IMR-90 (cell line): ENCODE results near the gene TAF4B. TPM values are rescaled to one million over a fixed set of nuclear protein-coding genes. Genes with fewer than 3 reads are reported as not detected.

Experiments
- ATAC-seq: fragments of 200-7000 bp; cut with Tn5 transposase; 2 replicates; pipeline ENCODE4 v1.9.1; 2020; ENCODE audit warnings: low read depth, mild to moderate bottlenecking, moderate library complexity
- BruUV-seq: library from RNA; stranded (reverse); fragments of 400-500 nt; replicated peaks from 2 replicates; lab custom pipeline; 2021; lab: Mats Ljungman, UMichigan
- CTCF ChIA-PET: fragments of 300-600 bp; formaldehyde crosslinking; extraction: SDS; loops from one replicate; lab custom pipeline; 2021; ENCODE audit warnings: antibody characterized with exemption; lab: Yijun Ruan, JAX
- POLR2A ChIA-PET: fragments of 300-600 bp; sonication (Branson Sonifier 250); formaldehyde crosslinking; loops from one replicate; lab custom pipeline; 2022; ENCODE audit warnings: antibody characterized with exemption; ENCODE audit not compliant: unreplicated experiment; lab: Charles Lee
- DNase-seq: peaks from one replicate; pipeline ENCODE4 v3.0.0; 2013
- H2AFZ ChIP-seq: replicated peaks from 2 replicates; pipeline ENCODE3; 2013; ENCODE audit warnings: low read length, mild to moderate bottlenecking; ENCODE audit not compliant: poor library complexity
- H2AK5ac ChIP-seq: 2 replicates; pipeline ENCODE4 v1.6.1; 2013; ENCODE audit warnings: low read depth, low read length, inconsistent platforms
- H2AK9ac ChIP-seq: replicated peaks from 2 replicates; pipeline ENCODE3; 2013; ENCODE audit warnings: mild to moderate bottlenecking, low read depth, low read length, moderate library complexity; ENCODE audit not compliant: poor library complexity
- H2BK120ac ChIP-seq: 2 replicates; pipeline ENCODE4 v1.6.1; 2013; ENCODE audit warnings: low read depth, low read length, inconsistent platforms
- H2BK15ac ChIP-seq: 3 replicates; pipeline ENCODE4 v1.6.1; 2013; ENCODE audit warnings: low read depth, low read length, inconsistent platforms
- H2BK20ac ChIP-seq: 2 replicates; pipeline ENCODE4 v1.6.1; 2013; ENCODE audit warnings: low read depth, mild to moderate bottlenecking, inconsistent platforms, low read length, moderate library complexity
- H2BK5ac ChIP-seq: 2 replicates; pipeline ENCODE4 v1.6.1; 2013; ENCODE audit warnings: mild to moderate bottlenecking, low read depth, low read length, inconsistent platforms; ENCODE audit not compliant: poor library complexity, severe bottlenecking
- H3K14ac ChIP-seq: replicated peaks from 2 replicates; pipeline ENCODE4 v1.6.1; 2013; ENCODE audit warnings: low read depth, low read length, inconsistent platforms
- H3K18ac ChIP-seq: 2 replicates; pipeline ENCODE4 v1.6.1; 2013; ENCODE audit warnings: low read depth, low read length, control low read depth
- H3K23ac ChIP-seq: 2 replicates; pipeline ENCODE4 v1.6.1; 2013; ENCODE audit warnings: low read depth, low read length, inconsistent platforms
- H3K27ac ChIP-seq: 2 replicates; pipeline ENCODE4 v1.5.1; 2013; ENCODE audit warnings: mild to moderate bottlenecking, control low read depth, low read length; ENCODE audit not compliant: insufficient read depth
- H3K27me3 ChIP-seq: 2 replicates; pipeline ENCODE4 v1.6.1; 2013; ENCODE audit warnings: low read length; ENCODE audit not compliant: control insufficient read depth, insufficient read depth
- H3K36me3 ChIP-seq: 2 replicates; pipeline ENCODE4 v1.6.1; 2013; ENCODE audit warnings: low read length, mixed read lengths; ENCODE audit not compliant: control insufficient read depth, insufficient read depth
- H3K4ac ChIP-seq: 2 replicates; pipeline ENCODE4 v1.6.1; 2013; ENCODE audit warnings: low read depth, low read length, inconsistent platforms
- H3K4me1 ChIP-seq: 2 replicates; pipeline ENCODE4 v1.6.1; 2013; ENCODE audit warnings: low read length, mixed read lengths; ENCODE audit not compliant: control insufficient read depth, insufficient read depth
- H3K4me2 ChIP-seq: 2 replicates; pipeline ENCODE4 v1.6.1; 2013; ENCODE audit warnings: low read depth, mild to moderate bottlenecking, control low read depth, low read length, moderate library complexity
- H3K4me3 ChIP-seq: 2 replicates; pipeline ENCODE4 v1.5.1; 2013; ENCODE audit warnings: low read depth, mild to moderate bottlenecking, control low read depth, low read length, moderate library complexity; ENCODE audit not compliant: insufficient read depth
- H3K56ac ChIP-seq: 2 replicates; pipeline ENCODE4 v1.6.1; 2013; ENCODE audit warnings: low read length, inconsistent platforms; ENCODE audit not compliant: insufficient read depth; ENCODE audit errors: extremely low read depth
- H3K79me1 ChIP-seq, 2 experiments: 2 replicates each; pipeline ENCODE4 v1.6.1; 2013; ENCODE audit warnings: low read length in 2 of 2, inconsistent platforms in 1 of 2, low read depth in 1 of 2
- H3K9ac ChIP-seq: 2 replicates; pipeline ENCODE4 v1.6.1; 2013; ENCODE audit warnings: low read depth, low read length, control low read depth
- H3K9me1 ChIP-seq: 2 replicates; pipeline ENCODE4 v1.6.1; 2013; ENCODE audit warnings: low read length, inconsistent platforms; ENCODE audit not compliant: insufficient read depth
- H3K9me3 ChIP-seq: 2 replicates; pipeline ENCODE4 v1.6.1; 2013; ENCODE audit warnings: low read length; ENCODE audit not compliant: control insufficient read depth, insufficient read depth
- H4K20me1 ChIP-seq: 2 replicates; pipeline ENCODE4 v1.6.1; 2013; ENCODE audit warnings: low read length, inconsistent platforms; ENCODE audit not compliant: insufficient read depth
- H4K5ac ChIP-seq: 2 replicates; pipeline ENCODE4 v1.6.1; 2013; ENCODE audit warnings: mild to moderate bottlenecking, low read depth, low read length, control low read depth
- H4K8ac ChIP-seq, 2 experiments: 2 replicates each; pipeline ENCODE4 v1.6.1; 2013; ENCODE audit warnings: low read depth in 2 of 2, low read length in 2 of 2, control low read depth in 1 of 2, inconsistent platforms in 1 of 2
- H4K91ac ChIP-seq: 2 replicates; pipeline ENCODE4 v1.6.1; 2013; ENCODE audit warnings: low read depth, low read length, inconsistent platforms; ENCODE audit not compliant: insufficient read depth
- RCOR1 ChIP-seq: IDR thresholded peaks from 2 replicates; pipeline ENCODE4 v1.6.1; 2012; ENCODE audit warnings: mild to moderate bottlenecking, low read length, improper control_type of control experiment; ENCODE audit not compliant: insufficient replicate concordance
- SMC3 ChIP-seq: fragments of 150-350 bp; IDR thresholded peaks from 2 replicates; pipeline ENCODE4 v1.6.1; 2016; ENCODE audit warnings: low read depth, mild to moderate bottlenecking, antibody characterized with exemption, low read length, moderate library complexity
- WGBS, 2 experiments: methylation state at CpG; one replicate each; pipeline versions ENCODE4 v1.1.5 to v1.1.7; 2013; ENCODE audit warnings: missing lambda C conversion rate in 2 of 2; ENCODE audit not compliant: insufficient read length in 1 of 2; ENCODE audit errors: extremely low coverage in 2 of 2; 5-methylcytosine and 5-hydroxymethylcytosine counted together
- dilution Hi-C: fragments of 300-500 bp; cut with HindIII; formaldehyde crosslinking; loops from one replicate; pipeline ENCODE4 v1.14.3; 2018; ENCODE audit warnings: low sequenced_read_pairs; ENCODE audit not compliant: unreplicated experiment
- in situ Hi-C: fragments of 300-500 bp; cut with MboI; formaldehyde crosslinking; loops from 3 replicates; pipeline ENCODE4 v1.14.3; 2019; ENCODE audit warnings: low sequenced_read_pairs, inconsistent platforms, mixed read lengths
- intact Hi-C: fragments of 100-400 bp; cut with micrococcal nuclease; formaldehyde crosslinking; loops from 2 replicates; pipeline ENCODE4 v1.10.0; 2022
- polyA plus RNA-seq, 3 experiments: library from polyadenylated mRNA; depleted of rRNA; stranded (reverse); fragments of >200 nt; gene quantifications; 2 replicates each; pipeline ENCODE4 v1.2.3, GENCODE V29; 2012; ENCODE audit warnings: low replicate concordance in 1 of 3
- total RNA-seq: library from RNA; depleted of rRNA; stranded (reverse); fragments of >200 nt; gene quantifications from 2 replicates; pipeline ENCODE4 v1.2.3, GENCODE V29; 2012
- TF ChIP-seq, protein P1 (sequence below): fragments of 150-350 bp; IDR thresholded peaks from 2 replicates; pipeline ENCODE4 v1.6.1; 2016; ENCODE audit warnings: low read depth, mild to moderate bottlenecking, low read length, moderate library complexity, borderline replicate concordance

The TAF4B gene
- total and polyA plus RNA-seq, 2 of the 4 experiments (the other 2 are of a cell fraction): 0.38 to 1.1 TPM

DNA sequence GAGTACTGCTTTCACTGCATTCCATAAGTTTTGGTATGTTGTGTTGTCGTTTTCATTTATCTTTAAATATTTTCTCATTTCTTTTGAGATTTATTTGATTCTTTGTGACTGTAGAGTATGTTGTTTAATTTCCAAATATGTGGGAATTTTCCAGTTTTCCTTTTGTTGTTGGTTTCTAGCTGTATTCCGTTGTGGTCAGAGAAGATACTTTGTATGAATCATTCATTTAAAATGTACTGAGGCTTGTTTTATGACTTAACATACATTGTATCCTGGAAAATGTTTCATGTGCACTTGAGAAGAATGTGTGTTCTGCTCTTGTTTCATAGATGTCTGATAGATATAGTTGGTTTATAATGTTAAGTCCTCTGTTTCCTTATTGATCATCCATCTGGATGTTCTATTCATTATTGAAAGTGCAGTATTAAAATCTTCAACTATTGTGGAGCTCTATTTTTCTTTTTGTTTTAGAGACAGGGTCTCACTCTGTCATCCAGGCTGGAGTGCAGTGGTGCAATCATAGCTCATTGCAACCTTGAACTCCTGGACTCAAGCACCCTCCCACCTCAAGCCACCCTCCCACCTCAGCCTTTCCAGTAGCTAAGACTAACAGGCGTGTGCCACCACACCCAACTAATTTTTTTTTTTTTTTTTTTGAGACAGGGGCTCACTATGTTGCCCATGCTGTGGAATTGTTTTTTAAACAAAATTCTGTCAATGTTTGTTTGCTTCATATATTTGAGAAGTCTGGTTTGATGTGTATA, 96.8 kb downstream of the TAF4B start:
- H3K9me1 ChIP-seq: no peaks in the 10 kb centered on the region
- H4K5ac ChIP-seq: no peak overlapping the region
- no peak overlapping the region for H2AK9ac ChIP-seq
- no peak overlapping the region for H3K4me2 ChIP-seq
- H2BK120ac ChIP-seq: no peak overlapping the region
- CTCF ChIA-PET: no interaction called here
- ATAC-seq (peak; percentile 37), DNase-seq (peak; percentile 56)
- H3K36me3 ChIP-seq: no peaks in the 10 kb centered on the region
- intact Hi-C loops: no loop called here
- H3K4me1 ChIP-seq: no peaks in the 10 kb centered on the region
- H3K56ac ChIP-seq: no peak overlapping the region
- POLR2A ChIA-PET: no interaction called here
- H4K8ac ChIP-seq: no peak overlapping the region
- dilution Hi-C loops: no loop called here
- H3K18ac ChIP-seq: no peak overlapping the region
- H3K4me3 ChIP-seq: no peak overlapping the region
- H3K27ac ChIP-seq: no peak overlapping the region
- no peak overlapping the region for H2AFZ ChIP-seq
- H3K14ac ChIP-seq: no peak overlapping the region
- no peak overlapping the region for H3K9ac ChIP-seq
- no peak overlapping the region for H3K4ac ChIP-seq
- no peak overlapping the region for H4K91ac ChIP-seq
- no peak overlapping the region for H2BK5ac ChIP-seq
- H2AK5ac ChIP-seq: no peak overlapping the region
- no peak overlapping the region for H3K23ac ChIP-seq
- H4K20me1 ChIP-seq: no peaks in the 10 kb centered on the region
- no peaks in the 10 kb centered on the region for H3K9me3 ChIP-seq
- TF ChIP-seq RCOR1: no peak
- no peak for TF ChIP-seq SMC3
- TF ChIP-seq, protein P1, sequence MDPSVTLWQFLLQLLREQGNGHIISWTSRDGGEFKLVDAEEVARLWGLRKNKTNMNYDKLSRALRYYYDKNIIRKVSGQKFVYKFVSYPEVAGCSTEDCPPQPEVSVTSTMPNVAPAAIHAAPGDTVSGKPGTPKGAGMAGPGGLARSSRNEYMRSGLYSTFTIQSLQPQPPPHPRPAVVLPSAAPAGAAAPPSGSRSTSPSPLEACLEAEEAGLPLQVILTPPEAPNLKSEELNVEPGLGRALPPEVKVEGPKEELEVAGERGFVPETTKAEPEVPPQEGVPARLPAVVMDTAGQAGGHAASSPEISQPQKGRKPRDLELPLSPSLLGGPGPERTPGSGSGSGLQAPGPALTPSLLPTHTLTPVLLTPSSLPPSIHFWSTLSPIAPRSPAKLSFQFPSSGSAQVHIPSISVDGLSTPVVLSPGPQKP: no peak
- no CpG with 5 or more reads among the region's 3 CpGs for WGBS, 2 experiments
- no peaks in the 10 kb centered on the region for H3K79me1 ChIP-seq
- no peak overlapping the region for H2BK20ac ChIP-seq
- in situ Hi-C loops: no loop called here
- H2BK15ac ChIP-seq: no peak overlapping the region
- no TSS peak for BruUV-seq
- no peaks in the 10 kb centered on the region for H3K27me3 ChIP-seq
